DND-41 (cell line): ENCODE data around the gene C1QTNF5.

Experiments
- EZH2 ChIP-seq: IDR thresholded peaks from 3 replicates; pipeline ENCODE4 v1.6.1; 2012; ENCODE audit warnings: borderline replicate concordance, low read depth, mild to moderate bottlenecking, moderate library complexity, low read length, inconsistent platforms; ENCODE audit not compliant: severe bottlenecking
- TF ChIP-seq, protein P1 (sequence below): IDR thresholded peaks from 2 replicates; pipeline ENCODE4 v1.5.1; 2012; ENCODE audit warnings: borderline replicate concordance, low read length, moderate library complexity, mild to moderate bottlenecking; ENCODE audit not compliant: poor library complexity, severe bottlenecking; ENCODE audit errors: extremely low read depth

GRCh38 chr11:119305556-119306372 lies 34.9 kb downstream of the C1QTNF5 start:
- TF ChIP-seq, protein P1, sequence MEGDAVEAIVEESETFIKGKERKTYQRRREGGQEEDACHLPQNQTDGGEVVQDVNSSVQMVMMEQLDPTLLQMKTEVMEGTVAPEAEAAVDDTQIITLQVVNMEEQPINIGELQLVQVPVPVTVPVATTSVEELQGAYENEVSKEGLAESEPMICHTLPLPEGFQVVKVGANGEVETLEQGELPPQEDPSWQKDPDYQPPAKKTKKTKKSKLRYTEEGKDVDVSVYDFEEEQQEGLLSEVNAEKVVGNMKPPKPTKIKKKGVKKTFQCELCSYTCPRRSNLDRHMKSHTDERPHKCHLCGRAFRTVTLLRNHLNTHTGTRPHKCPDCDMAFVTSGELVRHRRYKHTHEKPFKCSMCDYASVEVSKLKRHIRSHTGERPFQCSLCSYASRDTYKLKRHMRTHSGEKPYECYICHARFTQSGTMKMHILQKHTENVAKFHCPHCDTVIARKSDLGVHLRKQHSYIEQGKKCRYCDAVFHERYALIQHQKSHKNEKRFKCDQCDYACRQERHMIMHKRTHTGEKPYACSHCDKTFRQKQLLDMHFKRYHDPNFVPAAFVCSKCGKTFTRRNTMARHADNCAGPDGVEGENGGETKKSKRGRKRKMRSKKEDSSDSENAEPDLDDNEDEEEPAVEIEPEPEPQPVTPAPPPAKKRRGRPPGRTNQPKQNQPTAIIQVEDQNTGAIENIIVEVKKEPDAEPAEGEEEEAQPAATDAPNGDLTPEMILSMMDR: no peak
- TF ChIP-seq EZH2: no peak
